Activated B cell treated with CpG ODN at 0.5 μM for 24 hours (primary cell): ENCODE data around the gene DLGAP1. TPM values are rescaled to one million over a fixed set of nuclear protein-coding genes. Genes with fewer than 3 reads are reported as not detected.

Experiments
- ATAC-seq: fragments of 200-7000 bp; cut with Tn5 transposase; one replicate; pipeline ENCODE4 v1.10.0; 2021; ENCODE audit warnings: low read depth, mild to moderate bottlenecking, moderate library complexity
- CTCF ChIA-PET: fragments of 350-600 bp; sonication (Branson Sonifier 250); formaldehyde crosslinking; loops from one replicate; lab custom pipeline; 2021; ENCODE audit warnings: antibody characterized with exemption; lab: Charles Lee
- POLR2A ChIA-PET: fragments of 350-600 bp; sonication (Branson Sonifier 250); formaldehyde crosslinking; loops from one replicate; lab custom pipeline; 2021; ENCODE audit warnings: antibody characterized with exemption; lab: Charles Lee
- DNase-seq: peaks from one replicate; pipeline ENCODE4 v3.0.0; 2022
- H3K27ac Mint-ChIP-seq: one replicate; pipeline ENCODE4 v1.8.0; 2020; ENCODE audit warnings: mixed read lengths
- H3K27me3 Mint-ChIP-seq: one replicate; pipeline ENCODE4 v1.8.0; 2021; ENCODE audit warnings: mixed read lengths
- H3K36me3 Mint-ChIP-seq: one replicate; pipeline ENCODE4 v1.8.0; 2021; ENCODE audit warnings: low read depth, mixed read lengths
- H3K4me1 Mint-ChIP-seq: one replicate; pipeline ENCODE4 v1.8.0; 2021; ENCODE audit warnings: mixed read lengths
- H3K4me3 Mint-ChIP-seq: one replicate; pipeline ENCODE4 v1.8.0; 2020; ENCODE audit warnings: mild to moderate bottlenecking, mixed read lengths
- H3K9me3 Mint-ChIP-seq: one replicate; pipeline ENCODE4 v1.8.0; 2020; ENCODE audit warnings: mixed read lengths
- CTCF ChIP-seq: fragments of 200-600 bp; IDR thresholded peaks from one replicate; pipeline ENCODE4 v1.8.0; 2022; ENCODE audit warnings: antibody characterized with exemption, mild to moderate bottlenecking
- intact Hi-C: fragments of 100-400 bp; cut with micrococcal nuclease; formaldehyde crosslinking; loops from one replicate; pipeline ENCODE4 v1.15.1; 2024
- total RNA-seq: library from RNA; stranded (reverse); gene quantifications from 2 replicates; pipeline ENCODE4 v1.2.3, GENCODE V29; 2022

Gene DLGAP1
- total RNA-seq, 1 donor from 2014 or later = 0.18 TPM

- H3K9me3 Mint-ChIP-seq = no peaks in the 10 kb centered on the region
- no peak overlapping the region for H3K27ac Mint-ChIP-seq
- intact Hi-C loops = no loop called here
- H3K4me3 Mint-ChIP-seq = no peak overlapping the region
- peaks cover 20% of the 10 kb centered on the region for H3K4me1 Mint-ChIP-seq
- no peaks in the 10 kb centered on the region for H3K27me3 Mint-ChIP-seq
- no peak for ATAC-seq
- DNase-seq = no peak
- H3K36me3 Mint-ChIP-seq = no peaks in the 10 kb centered on the region
- CTCF ChIA-PET = interaction anchor here (2.6 kb wide), 1 partner anchor 31 kb away, joined by 13 read pairs; no protein-coding TSS in a partner anchor
- POLR2A ChIA-PET = interaction anchor here (1.9 kb wide), 1 partner anchor 186 kb away, joined by 7 read pairs; no protein-coding TSS in a partner anchor
- no peak for TF ChIP-seq CTCF
Observed at GRCh38 chr18:3634250-3634939, 820.7 kb downstream of the DLGAP1 start.

GRCh38 chr18:3631887-3632286, 823.2 kb downstream of the DLGAP1 start:
- CTCF ChIA-PET = interaction anchor here (1.5 to 2.6 kb wide), 2 partner anchors 28 to 33 kb away, joined by 4 to 13 read pairs; no protein-coding TSS in a partner anchor
- intact Hi-C loops = no loop called here

GRCh38 chr18:3626929-3627458, 828.1 kb downstream of the DLGAP1 start:
- POLR2A ChIA-PET = interaction anchor here (0.7 kb wide), 1 partner anchor 22 kb away, joined by 4 read pairs; no protein-coding TSS in a partner anchor
- DNase-seq = no peak

More at GRCh38 chr18:3631887-3632286, 823.2 kb downstream of the DLGAP1 start:
- Mint-ChIP-seq H3K9me3 (no peaks in the 10 kb centered on the region), H3K4me1 (peaks cover 20% of the 10 kb centered on the region), H3K4me3 (no peak overlapping the region), H3K27me3 (no peaks in the 10 kb centered on the region), H3K36me3 (no peaks in the 10 kb centered on the region), H3K27ac (no peak overlapping the region)
- DNase-seq (no peak), ATAC-seq (no peak)
- POLR2A ChIA-PET = no interaction called here
- no peak for TF ChIP-seq CTCF

GRCh38 chr18:3625742-3626091, 829.4 kb downstream of the DLGAP1 start:
- TF ChIP-seq CTCF = no peak
- intact Hi-C loops = no loop called here
- POLR2A ChIA-PET = interaction anchor here (2.0 kb wide), 1 partner anchor 32 kb away, joined by 4 read pairs; no protein-coding TSS in a partner anchor
- CTCF ChIA-PET = no interaction called here
- no peak for DNase-seq
- Mint-ChIP-seq H3K4me1 (peaks cover 17% of the 10 kb centered on the region), H3K27ac (no peak overlapping the region), H3K36me3 (no peaks in the 10 kb centered on the region), H3K4me3 (no peak overlapping the region), H3K27me3 (peaks cover 2% of the 10 kb centered on the region), H3K9me3 (no peaks in the 10 kb centered on the region)
- no peak for ATAC-seq

More at GRCh38 chr18:3626929-3627458, 828.1 kb downstream of the DLGAP1 start:
- CTCF ChIA-PET = no interaction called here
- no peak for ATAC-seq
- no peak for TF ChIP-seq CTCF
- H3K4me1 Mint-ChIP-seq = peaks cover 17% of the 10 kb centered on the region
- no peak overlapping the region for H3K4me3 Mint-ChIP-seq
- H3K27me3 Mint-ChIP-seq = peaks cover 2% of the 10 kb centered on the region
- H3K36me3 Mint-ChIP-seq = no peaks in the 10 kb centered on the region
- no peak overlapping the region for H3K27ac Mint-ChIP-seq
- H3K9me3 Mint-ChIP-seq = no peaks in the 10 kb centered on the region
- intact Hi-C loops = no loop called here
